Suppressor macrophage treated with lipopolysaccharide for 4 hours (primary cell): Measurements from ENCODE around the gene MACF1.

Source experiments
- DNase-seq: peaks from one replicate; pipeline ENCODE4 v3.0.0-alpha.2; 2020

The MACF1 gene, protein sequence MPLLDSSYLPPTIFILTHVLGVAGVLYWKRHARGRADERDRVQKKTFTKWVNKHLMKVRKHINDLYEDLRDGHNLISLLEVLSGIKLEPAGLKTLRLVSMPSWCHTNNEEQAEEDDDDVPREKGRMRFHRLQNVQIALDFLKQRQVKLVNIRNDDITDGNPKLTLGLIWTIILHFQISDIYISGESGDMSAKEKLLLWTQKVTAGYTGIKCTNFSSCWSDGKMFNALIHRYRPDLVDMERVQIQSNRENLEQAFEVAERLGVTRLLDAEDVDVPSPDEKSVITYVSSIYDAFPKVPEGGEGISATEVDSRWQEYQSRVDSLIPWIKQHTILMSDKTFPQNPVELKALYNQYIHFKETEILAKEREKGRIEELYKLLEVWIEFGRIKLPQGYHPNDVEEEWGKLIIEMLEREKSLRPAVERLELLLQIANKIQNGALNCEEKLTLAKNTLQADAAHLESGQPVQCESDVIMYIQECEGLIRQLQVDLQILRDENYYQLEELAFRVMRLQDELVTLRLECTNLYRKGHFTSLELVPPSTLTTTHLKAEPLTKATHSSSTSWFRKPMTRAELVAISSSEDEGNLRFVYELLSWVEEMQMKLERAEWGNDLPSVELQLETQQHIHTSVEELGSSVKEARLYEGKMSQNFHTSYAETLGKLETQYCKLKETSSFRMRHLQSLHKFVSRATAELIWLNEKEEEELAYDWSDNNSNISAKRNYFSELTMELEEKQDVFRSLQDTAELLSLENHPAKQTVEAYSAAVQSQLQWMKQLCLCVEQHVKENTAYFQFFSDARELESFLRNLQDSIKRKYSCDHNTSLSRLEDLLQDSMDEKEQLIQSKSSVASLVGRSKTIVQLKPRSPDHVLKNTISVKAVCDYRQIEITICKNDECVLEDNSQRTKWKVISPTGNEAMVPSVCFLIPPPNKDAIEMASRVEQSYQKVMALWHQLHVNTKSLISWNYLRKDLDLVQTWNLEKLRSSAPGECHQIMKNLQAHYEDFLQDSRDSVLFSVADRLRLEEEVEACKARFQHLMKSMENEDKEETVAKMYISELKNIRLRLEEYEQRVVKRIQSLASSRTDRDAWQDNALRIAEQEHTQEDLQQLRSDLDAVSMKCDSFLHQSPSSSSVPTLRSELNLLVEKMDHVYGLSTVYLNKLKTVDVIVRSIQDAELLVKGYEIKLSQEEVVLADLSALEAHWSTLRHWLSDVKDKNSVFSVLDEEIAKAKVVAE (N-terminal part only)

GRCh38 chr1:39204441-39205081, at the start of gene MACF1:
Gene MACF1, plus strand, starts transcription at chr1:39204695. Its CDS starts 328 bp downstream, at chr1:39205023.
- peak; percentile 63 for DNase-seq

DNA sequence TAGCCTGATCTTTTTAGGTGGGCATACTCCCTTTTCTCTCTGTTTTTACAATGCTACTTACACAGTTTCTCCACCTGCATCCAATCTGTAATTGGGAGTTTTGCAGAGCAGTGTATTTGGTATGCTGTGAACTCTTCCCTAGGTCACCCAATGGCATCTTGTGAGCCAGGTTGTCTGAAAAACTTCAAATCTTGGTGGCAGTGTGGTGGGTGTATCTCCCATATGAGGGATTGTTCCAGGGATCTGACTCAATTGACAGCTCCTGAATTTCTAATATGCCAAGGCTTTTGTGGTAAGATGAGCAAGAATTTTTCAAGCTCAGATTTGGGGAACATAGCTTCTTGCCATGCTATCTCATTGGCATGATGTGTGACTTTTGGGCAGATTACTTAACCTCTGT, 47.2 kb upstream of the MACF1 start:
- no peak for DNase-seq

DNA sequence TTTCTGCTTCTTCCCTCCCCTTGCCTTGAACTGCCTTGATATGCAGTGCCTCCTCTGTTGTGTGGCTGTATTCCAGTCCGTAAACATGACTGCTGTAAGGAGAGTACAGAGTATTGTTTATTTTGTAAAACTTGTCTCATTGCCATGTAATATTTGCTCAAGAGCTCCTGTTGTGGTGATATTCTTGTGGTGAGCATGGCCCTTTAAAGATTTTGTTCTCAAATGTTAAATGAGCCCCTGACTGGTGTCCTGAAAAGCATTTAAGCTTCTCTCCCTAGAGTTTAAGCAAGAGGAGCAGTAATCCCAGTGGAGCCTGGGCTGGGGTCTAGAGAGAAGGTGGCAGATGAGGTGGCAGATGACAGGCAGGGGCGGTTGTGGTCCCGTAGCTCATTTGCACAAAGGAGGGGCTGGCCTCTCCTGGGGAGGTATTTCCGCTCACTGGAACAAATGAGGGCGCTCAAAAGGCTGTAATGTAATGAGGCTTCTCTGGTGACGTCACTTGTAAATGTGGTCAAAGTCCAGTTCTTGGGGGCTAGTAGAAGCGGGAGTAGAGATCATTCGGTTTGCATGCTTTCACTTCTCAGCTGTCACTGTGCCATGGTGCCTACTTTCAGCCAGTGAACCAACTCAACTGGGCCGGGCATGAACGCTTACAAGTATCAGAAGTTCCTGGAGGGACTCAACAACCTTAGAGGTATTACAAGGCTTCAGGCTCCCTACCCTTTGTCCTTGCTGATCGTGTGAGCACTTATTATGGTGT, 46.0 kb upstream of the MACF1 start:
- no peak for DNase-seq

GRCh38 chr1:39159224-39160036, 45.1 kb upstream of the MACF1 start:
- no peak for DNase-seq

DNA sequence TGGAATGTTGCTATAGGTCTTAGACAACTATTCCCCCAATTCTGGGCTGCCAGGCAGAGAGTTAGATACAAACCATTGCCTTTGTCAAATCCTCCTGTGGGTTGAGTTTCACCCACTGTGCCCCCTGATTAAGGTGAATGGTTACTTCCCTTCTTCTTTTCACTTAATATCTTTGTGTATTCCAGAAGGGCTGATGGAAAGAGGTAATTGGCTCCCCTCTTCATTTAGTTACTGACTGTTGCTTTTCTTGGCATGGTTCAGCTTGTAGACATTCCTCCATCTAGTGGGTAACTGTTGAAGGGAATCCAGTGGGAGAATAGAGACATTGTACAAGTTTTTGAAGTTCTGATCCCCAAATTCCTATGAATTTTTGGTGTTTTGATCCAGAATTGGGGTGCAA, 43.8 kb upstream of the MACF1 start:
- DNase-seq = no peak

DNA sequence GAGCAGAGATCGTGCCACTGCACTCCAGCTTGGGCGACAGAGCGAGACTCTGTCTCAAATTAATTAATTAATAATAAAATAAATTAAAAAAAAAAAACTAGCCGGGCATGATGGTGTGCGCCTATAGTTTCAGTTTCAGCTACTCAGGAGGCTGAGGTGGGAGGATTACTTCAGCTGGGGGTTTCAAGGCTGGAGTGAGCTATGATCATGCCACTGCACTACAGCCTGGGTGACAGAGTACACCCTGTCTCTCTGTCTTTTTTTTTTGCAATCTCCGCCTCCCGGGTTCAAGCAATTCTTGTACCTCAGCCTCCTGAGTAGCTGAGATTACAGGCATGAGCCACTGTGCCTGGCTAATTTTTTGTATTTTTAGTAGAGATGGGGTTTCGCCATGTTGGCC, 42.7 kb upstream of the MACF1 start:
- DNase-seq = peak; percentile 56

DNA sequence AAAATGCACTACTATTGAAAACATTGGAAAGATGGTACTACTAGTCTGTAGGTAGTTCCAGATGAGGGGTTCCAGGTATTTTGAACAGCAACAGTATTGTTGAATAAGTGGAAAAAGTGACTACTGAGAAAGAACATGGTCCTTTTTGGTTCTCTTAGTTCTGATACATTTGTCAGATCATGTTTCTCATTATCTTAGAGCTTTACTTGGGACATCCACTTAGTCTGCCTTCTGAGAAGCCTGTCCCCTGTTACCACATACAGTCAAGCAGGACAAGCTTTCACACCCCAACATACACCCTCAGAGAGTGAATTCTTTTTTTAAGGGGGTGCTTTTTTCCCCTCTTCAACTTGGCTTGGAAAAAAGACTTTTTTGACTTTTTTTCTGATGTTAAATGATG, 41.0 kb upstream of the MACF1 start:
- DNase-seq = no peak

DNA sequence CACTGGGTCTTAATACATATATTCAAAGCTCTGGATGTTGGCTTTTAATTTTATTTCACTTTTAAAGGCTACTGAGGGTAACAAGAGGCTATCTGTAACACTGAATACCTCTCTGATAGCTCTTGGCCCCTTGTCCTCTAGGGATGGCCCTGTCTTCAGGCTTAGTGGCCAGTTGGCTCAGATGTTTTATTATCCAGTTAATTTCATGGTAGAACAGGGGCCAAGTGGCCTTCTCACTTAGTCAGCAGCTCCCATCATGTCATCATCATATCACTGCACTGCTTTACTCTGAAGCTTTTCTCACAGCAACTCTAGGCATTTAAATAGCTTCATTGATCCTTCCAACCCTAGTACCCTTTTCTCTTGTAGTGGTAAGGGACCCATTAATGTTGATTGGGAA, 40.2 kb upstream of the MACF1 start:
- no peak for DNase-seq

DNA sequence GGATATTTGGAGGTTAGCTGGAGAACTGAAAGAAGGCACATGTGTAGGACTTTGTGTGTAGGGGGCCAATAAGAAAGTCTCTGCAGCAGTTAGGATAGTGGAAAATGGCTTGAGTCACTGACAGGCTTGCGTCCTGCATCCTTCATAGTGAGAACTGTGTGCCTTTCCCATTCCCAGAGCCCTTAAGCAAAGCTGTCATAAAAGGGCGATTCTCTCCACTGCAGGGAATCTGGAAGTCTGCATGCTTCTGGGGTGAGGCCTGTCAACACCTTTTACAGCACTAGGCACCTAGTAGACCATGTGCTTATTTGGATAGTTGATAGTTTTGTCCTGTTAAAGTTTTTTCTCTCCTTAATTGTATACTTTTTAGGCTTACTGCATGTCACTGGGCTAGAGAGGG, 39.4 kb upstream of the MACF1 start:
- DNase-seq = no peak

GRCh38 chr1:39165488-39165887, 39.0 kb upstream of the MACF1 start:
- DNase-seq = no peak

DNA sequence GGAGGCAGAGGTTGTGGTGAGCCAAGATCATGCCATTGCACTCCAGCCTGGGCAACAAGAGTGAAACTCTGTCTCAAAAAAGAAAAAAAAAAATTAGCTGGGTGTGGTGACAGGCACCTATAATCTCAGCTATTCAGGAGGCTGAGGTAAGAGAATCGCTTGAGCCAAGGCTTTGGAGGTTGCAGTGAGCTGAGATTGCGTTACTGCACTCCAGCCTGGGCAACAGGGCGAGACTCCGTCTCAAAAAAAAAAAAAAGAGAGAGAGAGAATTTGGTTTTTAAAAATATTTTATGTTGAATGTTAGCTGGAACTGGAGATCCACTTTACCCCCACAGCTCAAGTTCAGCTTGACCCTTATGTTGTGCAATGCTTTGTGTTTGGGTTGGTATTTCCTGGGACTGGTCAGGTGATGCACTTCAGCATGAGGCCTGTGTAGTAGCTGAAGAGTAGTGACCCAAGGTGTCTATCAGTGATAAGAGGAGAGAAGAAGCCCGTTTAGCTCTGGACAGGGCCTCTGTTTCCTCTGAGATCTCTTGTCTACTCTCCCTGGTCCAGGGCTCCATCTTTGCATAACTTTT, 36.8 kb upstream of the MACF1 start:
- no peak for DNase-seq

DNA sequence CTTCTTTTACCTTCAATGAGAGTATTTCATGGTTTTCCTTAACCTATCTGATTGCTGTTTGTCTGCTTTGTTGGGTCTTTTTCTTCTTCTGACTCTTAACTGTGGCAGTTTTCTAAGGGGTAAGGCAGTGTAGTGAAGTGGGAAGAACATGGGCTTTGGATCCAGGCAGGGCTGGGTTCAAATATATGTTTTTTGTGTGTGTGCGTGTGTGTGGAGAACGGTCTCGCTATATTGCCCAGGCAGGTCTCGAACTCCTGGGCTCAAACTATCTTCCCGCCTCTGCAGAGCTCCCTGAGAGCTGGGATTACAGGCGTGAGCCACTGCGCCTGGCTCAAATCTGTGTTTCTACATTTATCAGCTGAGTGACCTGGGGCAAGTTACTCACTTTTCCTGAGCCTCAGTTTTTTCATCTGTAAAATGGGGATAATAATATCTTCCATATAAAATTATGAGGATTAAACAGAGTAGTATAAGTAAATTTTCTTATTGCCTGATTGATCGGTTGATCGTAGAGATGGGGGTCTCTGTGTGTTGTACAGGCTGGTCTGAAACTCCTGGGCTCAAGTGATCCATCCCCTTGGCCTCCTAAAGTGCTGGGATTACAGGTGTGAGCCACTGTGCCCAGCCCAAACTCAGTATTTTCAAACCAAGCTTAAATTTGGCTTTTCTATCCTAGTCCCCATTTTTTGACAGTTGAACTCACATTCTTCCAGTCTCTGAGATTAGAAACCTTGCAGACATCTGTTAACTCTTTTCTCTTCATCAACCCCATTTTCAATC, 36.0 kb upstream of the MACF1 start:
- DNase-seq = no peak

DNA sequence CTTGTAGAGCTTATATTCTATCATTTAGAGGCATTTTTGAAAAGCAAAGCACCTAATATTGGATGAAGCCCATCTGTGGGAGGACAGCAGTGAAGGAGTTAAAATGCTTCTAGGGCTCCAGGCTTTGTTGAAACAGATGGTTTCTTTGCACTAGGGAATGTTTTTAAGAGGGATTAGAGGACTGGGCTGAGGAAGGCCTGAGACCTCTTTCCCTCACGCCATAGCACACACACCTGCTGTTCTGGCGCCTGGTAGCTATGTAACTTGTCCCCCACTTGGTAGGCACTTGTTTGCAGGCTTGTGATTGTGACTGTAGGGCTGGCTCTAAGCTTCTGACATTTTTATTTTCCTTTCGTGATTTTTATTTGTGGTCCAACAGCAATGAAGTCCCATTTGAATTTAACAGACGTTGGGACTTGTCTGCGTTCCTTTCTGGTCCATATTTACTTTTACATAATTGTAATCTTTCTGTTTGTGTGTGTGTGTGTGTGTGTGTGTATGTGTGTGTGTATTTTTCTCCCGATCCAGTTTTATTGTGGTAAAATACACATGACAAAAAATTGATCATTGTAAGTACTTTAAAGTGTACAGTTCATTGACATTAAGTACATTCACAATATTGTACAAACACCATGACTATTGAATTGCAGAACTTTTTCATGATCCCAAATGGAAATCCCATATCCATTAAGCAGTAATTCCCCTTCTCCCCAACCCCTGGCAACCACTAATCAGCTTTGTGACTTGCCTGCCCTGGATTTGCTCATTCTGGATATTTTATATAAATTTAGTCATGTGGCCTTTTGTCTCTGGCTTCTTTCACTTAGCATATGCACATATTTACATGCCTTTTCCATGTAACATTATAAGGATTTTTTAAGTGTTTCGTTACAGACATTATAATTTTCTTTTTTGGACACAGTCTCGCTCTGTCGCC, 33.5 kb upstream of the MACF1 start:
- DNase-seq = no peak

DNA sequence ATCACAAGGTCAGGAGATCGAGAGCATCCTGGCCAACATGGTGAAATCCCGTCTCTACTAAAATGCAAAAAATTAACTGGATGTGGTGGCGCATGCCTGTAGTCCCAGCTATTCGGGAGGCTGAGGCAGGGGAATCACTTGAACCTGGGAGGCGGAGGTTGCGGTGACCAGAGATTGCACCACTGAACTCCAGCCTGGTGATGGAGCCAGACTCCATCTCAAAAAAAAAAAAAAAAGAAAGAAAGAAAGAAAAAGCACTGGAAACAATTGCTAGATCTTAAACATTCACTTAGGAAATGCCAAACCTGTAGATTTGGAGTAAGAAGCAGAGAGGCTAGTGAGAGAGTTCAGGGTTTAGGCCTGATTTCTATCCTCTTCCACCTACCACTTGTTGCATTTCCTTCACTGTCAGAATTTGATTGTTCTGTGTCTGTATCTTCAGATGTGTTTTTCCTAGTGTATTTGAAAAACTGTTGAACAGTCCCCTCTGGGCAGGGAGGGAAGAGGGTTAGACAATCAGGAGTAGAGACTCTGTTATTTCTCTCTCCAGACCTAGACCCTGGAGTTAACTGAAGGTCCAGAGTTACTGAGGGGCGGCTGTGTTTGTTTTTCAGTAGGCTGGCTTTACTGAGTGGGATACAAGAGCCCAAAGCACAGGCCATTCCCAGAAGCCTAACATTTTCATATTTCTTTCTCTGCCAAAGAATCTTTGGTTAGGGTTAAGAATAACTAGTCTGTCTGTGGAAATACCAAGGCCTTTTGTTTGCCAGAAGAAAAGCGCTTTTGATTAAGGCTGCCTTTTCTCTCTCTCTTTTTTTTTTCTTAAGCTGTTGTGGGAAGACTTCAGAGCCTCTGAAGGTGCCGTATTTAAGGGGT, 31.1 kb upstream of the MACF1 start:
- no peak for DNase-seq

DNA sequence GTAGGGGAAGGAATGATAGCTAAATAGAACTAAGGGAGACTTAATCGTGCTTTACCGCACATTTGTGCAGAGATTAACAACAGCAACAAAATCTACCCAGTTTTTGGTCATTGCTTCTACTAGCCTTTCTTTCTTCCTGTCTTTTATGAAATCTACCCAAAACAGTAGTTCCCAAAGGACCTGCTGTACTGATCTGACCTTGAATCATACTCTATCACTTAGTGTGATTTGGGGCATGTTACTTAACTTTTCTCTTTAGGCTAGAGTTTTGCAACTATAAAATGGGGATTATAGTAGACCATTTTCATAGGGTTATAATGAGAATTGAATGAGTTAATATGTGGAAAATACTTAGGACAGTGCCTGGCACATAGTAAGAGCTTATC, 30.5 kb upstream of the MACF1 start:
- no peak for DNase-seq

- DNase-seq = no peak
Measured at GRCh38 chr1:39174390-39175081, 30.0 kb upstream of the MACF1 start.

DNA sequence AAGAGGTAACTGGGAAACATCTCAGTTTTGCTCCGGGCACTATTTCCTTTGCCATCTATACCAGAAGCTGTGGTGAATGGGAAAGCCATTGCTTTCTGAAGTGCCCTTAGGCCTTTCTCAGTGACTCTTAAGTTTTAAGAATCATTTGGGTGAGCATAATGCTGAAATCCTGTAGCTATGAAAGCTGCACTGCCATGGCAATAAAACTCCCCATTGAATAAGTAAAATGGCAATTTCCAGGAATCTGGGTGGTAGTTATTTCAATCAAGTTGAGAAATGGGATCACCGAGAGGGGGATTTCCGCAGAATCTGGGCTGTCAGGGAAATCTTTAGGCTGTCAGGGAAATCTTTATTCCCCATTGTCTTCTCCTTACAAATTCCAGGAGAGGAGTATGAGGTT, 26.8 kb upstream of the MACF1 start:
- peak; percentile 46 for DNase-seq
